GM18520 (cell line): ENCODE results near the gene ZNF362.
"Not testable (repeated sequence)": the region's sequence is repeated elsewhere in the genome, so short reads cannot be mapped to it uniquely, and the experiment has no call there.

ENCODE experiments used
- ATAC-seq: cut with Tn5 transposase; IDR thresholded peaks from one replicate; pipeline ENCODE4 v1.9.1; 2021; ENCODE audit not compliant: unreplicated experiment

Gene ZNF362, protein sequence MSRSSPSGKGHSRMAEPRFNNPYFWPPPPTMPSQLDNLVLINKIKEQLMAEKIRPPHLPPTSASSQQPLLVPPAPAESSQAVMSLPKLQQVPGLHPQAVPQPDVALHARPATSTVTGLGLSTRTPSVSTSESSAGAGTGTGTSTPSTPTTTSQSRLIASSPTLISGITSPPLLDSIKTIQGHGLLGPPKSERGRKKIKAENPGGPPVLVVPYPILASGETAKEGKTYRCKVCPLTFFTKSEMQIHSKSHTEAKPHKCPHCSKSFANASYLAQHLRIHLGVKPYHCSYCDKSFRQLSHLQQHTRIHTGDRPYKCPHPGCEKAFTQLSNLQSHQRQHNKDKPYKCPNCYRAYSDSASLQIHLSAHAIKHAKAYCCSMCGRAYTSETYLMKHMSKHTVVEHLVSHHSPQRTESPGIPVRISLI

DNA sequence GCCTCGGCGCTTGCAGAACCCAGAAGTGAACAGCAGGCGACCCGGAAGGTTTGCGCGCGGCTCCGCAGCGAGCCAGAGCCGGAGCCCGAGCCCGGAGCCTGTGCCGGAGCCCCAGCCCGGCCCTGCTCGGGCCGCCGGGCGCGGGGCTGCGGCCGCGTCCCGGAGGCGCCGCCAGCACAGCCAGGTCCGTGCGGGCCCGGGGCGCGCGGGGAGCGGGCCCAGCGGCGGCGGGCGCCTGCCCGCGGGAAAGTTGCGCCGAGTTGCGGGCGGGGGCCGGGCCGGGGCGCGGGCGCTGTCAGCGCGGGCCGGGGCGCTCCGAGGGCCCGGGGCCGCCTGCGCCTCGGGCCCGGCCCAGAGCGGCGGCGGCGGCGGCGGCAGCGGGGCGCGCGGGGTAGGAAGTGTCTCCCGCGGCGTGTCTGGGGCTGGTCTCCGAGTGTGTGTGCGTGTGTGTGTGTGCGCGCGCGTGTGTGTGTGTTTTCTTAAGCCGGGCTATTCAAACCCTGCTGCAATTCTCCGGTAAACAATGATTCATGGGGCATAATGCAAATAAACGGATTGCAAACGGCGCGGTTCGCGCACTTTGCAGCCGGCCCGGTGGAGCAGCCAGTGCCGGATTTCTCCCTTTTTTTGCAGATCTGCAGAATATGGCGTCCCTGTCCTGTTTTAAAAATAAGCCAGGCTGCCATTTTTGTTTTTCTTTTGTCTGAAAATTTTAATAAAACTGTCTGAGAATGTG, at the start of gene ZNF362:
Gene ZNF362 (plus strand): TSS at position 22 of the 736 bp plus-strand sequence. CDS start 14,083 bp downstream, outside the sequence.
- no peak for ATAC-seq

DNA sequence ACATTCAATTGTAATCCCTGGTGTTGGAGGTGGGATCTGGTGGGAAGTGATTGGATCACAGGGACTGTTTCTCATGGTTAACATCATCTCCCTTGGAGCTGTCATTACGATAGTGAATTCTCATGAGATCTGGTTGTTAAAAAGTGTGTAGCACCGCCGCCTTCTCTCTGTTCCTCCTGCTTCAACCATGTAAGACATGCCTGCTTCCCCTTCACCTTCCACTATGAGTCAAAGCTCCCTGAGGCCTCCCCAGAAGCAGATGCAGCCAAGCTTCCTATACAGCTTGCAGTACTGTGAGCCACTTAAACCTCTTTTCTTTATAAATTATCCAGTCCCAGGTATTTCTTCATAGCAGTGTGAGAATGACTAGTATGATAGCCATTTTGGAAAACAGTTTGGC, 44.3 kb upstream of the ZNF362 start:
- no peak for ATAC-seq

DNA sequence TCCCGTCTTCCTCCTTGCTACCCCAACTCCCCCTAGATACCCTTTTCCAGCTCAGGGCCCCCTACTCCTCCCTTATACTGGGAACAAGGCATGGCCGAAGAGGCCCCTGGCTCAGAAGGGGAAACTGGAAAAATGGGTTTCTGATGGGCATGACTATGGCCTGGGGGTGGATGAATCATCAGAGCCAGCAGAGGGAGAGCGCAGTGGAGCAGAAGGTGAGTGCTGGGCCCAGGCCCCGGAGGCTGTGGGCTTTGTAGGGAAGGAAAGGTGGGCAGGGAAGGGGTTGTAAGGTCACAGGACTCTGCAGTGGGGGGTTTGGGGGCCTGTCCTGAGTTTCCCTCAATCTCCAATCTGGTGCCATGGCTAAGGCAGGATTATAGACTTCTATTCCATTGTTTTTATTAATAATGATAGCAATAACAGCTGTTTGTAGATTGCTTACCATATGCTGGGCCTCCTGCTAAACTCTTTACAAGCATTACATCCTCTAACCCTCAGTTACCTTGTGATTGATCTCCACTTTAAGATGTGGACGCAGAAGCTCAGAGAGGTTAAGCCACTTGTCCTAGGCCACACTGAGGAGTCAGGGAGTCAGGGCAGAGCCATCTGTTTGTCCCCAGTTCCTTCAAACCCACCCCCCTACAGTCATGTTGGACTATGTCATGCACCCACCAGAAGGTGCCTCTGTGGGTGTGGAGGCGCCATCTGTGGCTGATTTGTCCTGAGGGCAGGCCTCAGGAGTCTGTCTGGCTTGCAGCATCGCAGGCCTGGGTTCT, 36.2 kb upstream of the ZNF362 start:
- ATAC-seq, result no peak

DNA sequence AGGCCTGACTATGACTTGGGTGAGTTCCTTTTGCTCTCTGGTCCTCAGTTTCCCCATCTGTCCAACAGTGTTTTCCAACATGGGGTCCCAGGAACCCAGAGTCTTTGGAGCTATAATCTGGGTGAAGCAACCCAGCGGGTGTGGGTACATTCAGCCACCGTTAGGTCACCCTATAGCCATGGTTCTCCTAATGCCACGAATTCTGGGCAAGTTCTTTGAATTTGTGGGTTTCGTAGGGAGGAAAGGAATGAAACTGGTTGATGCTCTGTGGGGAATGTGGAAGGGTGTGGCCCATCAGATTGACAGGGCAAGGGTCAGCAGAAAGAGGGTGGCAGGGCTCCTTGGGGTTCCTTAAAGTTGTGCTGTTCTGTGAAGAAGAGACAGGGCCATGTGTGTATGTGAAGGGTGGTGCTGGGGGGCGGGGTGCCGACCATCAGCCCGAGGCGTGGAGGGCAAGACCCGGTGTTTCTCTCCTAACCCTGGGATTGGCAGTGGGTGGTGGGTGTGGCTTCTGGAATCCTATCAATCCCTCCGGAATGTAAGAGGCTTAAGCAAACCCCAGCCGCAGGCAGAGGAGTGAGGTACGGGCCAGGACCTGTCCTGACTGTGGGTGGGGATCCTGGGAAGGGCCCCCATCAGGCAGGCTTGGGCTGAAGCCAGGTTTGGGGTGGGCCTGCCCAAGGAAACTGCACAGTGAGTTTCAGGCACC, 35.5 kb upstream of the ZNF362 start:
- no peak for ATAC-seq

DNA sequence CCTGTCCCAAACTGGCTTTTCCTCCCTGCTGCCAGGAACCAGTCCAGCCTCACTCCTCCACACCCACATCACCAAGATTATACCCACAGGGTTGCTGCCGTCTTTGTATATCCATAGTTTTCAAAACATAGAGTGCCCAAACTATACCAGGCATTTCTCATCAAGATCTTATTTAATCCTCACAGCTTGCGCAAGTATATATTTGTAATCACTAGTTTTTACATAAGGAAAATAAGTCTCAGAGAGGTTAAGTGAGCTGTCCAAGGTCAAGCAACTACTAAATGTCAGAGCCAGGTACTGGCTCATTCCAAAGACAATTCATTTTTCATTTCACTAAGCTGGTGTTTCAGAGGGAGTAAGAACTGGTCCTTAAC, 34.9 kb upstream of the ZNF362 start:
- no peak for ATAC-seq

DNA sequence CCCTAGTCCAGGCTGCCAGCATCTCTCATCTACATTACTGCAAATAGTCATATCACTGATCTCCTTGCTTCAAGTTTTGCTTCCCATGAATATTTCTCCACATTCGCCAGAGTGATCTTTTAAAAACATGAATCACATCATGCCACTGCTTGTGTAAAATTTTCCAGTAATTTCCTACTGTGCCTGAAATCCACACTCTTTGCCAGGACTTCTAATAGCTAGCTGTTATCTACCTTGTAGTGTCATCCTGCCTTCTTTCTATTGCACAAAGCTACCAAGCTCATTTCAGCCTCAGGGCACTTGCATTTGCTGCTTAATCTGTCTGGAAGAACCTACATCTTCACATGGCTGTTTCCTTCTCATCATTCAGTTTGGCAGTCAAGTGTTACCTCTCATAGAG, 33.9 kb upstream of the ZNF362 start:
- no peak for ATAC-seq

DNA sequence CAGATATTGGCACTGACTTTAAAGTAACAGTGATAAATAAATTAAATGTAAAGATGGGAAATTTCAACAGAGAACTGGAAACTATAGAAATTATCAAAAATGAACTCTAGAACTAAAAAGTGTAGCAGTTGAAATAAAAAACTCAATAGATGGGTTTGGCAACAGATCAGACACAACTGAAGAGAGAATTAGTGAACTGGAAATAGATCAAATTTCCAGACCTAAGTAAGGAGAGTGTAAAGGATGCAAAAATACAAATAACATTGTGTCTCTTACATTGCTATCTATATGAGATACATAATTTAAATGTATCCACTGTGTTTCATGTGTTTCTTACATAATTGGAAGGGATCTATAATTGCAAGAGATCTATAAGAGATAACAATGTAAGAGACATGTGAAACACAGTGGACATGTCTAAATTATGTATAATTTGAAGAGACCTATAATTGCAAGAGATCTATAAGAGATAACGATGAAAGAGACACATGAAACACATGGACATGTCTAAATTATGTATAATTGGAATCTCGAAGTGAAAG, 32.1 kb upstream of the ZNF362 start:
- no peak for ATAC-seq

DNA sequence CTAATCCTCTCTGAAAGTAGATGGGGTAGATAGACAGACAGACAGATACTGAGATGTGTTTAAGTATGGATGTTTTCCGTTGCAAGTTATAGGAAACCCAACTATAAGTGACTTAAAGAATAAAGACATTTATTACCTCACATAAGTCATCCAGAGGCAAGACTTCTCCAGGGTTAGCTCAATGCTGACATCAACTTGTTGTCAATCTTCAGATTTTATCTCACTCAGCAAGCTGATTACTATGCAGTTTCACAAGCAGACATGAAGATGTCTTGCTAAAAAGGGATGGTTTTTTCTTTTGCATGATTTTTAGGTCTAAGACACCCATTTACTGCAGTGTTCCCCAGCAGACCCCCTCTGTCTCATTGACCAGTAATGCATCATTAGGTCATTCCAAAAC, 30.7 kb upstream of the ZNF362 start:
- no peak for ATAC-seq

DNA sequence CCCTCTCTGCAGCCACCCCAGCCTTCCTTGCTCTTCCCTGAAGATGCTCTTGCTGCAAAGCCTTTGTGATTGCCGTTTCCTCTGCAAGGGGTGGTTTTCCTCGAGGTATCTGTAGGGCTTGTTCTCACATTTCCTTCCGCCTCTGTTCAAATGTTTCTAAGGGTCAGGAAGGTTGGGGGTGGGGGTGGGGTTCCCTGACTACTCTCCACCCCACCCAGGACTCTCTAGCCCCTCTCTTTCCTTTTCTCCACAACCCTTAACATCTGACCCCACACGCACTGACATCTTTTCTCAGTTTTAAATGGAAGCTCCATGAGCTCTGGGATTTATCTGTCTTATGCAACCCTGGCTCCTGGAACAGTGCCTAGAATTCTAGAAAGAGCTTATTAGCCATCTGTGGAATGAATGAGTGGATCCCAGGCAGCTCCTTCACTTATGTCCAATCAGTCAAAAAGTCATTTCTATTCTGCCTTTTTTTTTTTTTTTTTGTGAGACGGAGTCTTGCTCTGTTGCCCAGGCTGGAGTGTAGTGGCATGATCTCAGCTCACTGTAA, 27.3 kb upstream of the ZNF362 start:
- ATAC-seq, result no peak

DNA sequence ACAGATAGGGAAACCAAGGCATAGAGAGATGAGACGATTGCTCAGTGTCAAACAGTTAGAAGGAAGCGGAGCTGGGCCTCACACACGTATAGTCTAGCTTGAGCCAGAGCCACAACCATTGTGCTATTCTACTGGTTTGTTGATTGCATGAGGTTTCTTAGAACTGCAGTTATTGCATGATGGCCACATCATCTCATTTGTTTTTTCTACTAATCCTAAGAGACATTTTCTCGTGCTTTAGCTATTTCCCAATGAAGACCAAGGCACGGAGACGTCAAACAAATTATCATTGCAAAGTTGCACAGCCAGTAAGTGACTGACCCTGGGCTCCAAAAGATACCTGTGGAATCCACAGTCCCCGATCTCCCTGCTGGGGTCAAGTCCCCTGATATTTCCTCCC, 25.1 kb upstream of the ZNF362 start:
- no peak for ATAC-seq

DNA sequence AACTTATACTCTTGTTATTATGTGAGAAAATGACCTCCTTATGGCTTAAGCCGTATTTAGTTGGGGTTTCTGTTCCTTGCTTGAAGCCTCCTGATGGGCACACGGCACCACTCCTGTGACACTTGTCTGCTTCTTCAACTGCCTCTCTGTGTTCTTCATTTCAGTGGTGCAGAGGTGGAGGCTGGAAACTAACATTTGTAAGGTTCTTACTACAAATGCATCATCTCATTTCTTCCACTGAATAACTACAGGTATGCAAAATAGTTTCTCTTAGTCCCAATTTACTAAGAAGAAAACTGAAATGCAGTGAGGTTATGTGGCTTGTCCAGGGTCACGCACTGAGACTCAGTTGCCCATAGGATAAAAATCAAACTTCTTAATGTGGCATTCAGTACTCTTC, 23.6 kb upstream of the ZNF362 start:
- ATAC-seq, result no peak

DNA sequence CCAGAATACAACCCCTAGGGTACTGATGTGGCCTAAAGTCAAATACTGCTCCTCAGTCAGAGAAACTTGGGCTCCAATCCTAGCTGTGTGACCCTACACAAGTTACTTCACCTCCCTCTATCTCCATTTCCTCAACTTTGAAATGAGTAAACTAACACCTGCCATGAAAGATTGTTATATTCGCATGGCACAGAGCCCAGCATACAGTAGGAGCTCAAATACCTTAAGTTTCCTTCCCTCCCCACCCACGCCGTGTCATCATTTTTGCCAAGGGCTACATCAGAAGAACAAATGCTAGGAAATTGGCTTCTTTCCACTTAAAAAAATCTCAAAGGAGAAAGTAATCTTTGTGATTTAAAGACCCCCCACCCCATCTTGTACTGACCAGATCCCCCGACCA, 22.2 kb upstream of the ZNF362 start:
- no peak for ATAC-seq

DNA sequence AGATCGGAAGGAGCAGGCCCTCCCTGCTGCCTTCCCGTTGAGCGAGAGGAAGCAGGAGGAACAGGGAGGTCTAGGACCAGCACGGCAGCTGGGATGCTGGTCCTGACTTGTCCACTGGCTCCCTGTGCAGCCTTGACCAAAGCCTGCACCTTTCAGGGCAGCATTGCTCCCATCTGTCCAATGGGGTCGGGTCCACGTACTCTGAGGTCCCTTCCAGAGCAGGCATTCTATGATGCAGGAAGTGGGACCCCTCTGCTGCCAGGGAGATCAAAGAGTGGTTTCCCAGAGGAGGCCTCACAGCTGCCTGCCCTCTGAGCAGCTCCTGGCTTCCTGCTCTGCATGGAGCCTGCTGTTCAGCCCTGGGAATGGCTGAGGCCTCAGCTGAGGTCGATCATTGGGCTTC, 21.7 kb upstream of the ZNF362 start:
- no peak for ATAC-seq

DNA sequence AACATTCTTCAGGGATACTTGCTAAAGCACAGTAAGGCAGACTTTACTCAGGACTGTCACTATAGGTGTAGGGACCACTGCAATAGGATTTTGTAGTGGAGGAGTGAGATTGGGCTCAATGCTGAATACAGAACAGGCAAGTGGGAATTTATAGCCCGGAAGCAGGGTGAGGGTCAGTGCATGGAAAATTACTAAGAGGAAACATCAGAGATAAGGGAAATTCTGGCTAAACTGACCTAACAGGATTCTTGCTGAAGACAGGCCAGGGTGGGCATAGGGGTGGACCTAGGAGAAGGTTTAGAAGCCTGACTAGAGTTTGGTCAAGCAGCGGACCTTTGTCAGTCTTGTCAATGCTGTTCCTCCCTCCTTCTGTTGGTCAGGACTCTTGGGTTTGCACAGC, 20.8 kb upstream of the ZNF362 start:
- ATAC-seq, result no peak

DNA sequence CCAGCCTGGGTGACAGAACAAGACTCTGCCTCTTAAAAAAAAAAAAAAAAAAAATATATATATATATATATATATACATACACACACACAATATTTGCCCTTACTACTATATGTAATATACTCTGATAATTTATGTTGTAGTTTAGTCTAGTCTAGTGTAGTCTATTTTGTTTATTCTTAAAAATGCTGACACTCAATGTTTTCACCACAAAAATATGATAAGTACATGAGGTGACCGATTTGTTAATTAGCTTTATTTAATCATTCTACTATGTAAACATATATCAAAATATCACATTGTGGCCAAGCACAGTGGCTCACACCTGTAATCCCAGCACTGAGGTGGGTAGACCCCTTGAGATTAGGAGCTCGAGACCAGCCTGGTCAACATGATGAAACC, 19.8 kb upstream of the ZNF362 start:
- no peak for ATAC-seq

DNA sequence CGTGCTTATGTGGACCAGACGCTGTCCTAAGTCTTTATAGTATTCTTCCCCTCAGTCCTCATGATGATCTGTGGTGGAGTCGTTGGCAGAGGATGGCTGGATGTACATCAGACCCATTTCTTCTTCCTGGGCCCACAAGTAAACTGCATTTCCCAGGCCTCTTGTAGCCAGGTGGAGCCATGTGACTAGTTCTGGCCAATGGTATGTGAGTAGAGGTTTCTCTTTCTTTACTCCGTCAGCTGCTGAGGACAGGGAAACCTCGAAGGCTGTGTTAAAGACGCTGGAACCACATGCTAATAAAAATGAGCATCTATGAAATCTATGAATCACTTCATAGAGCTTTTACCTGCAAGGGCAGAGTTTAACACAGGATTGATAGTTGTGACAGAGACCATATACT, 18.7 kb upstream of the ZNF362 start:
- ATAC-seq, result no peak

DNA sequence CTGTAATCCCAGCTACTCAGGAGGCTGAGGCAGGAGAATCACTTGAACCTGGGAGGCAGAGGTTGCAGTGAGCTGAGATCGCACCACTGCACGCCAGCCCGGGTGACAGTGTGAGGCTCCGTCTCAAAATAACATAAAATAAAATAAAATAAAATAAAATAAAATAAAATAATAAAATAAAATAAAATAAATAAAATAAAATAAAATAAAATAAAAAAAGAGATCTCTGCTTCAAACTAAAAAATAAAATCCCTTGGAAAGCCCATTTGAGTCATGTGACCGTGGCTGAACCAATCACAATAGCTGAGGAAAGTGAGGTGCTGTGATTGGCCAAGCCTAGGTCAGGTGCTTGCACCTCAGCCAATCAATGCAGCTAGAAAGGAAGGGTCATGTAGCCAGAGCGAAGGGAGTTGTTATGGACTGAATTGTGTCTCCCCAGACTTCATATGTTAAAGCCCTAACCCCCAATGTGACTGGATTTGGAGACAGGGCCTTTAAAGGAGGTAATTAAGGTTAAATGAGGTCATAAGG, 18.0 kb upstream of the ZNF362 start:
- ATAC-seq, result not testable (repeated sequence)

DNA sequence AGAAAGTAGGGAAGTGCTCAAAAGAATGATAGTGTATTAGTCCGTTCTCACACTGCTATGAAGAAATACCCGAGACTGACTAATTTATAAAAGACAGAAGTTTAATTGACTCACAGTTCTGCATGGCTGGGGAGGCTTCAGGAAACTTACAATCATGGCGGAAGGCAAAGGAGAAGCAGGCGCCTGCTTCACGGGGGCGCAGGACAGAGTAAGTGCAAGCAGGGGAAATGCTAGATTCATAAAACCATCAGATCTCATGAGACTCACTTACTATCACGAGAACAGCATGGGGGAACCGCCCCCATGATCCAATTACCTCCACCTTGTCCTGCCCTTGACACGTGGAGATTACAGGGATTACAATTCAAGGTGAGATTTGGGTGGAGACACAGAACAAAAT, 16.9 kb upstream of the ZNF362 start:
- not testable (repeated sequence) for ATAC-seq

DNA sequence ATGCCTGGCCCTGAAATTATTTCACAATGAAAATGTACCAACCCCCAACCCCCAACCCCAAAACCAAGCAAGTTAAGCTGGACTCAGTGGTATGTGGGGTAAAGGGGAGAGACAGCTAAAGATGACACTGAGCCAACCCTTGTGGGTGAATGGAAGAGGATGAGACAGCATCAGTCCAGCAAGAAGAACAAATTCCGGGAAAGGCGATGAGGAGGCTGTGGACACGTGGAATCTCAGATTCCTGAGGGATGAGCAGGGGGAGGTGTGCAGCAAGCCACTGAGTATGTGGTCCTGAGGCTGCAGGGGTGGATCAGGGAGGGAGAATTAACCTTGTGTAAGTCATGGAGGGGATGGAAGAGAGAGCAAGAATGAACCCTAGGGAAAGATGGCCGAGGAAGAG, 14.4 kb upstream of the ZNF362 start:
- no peak for ATAC-seq

DNA sequence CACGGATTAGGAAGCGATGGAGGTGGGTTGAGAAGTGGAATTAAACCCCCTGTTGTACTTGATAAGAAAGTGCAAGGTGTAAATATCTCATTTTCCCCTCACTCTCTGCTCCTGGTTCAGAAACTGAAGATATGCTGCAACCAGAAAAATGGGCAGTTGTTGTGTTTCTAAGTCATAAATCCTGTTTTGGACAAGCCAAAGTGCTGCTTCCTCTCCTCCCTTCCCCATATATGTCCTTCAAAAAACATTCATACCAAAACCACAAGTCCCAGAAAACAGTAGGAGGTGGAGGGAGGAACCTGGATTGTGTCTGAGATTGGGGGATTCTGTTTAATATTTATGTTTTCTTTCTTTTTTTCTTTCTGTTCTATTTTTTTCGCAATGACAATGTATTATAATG, 13.6 kb upstream of the ZNF362 start:
- no peak for ATAC-seq
